Body of pancreas (tissue), 4 donors: Measurements from ENCODE around the gene POR. TPM values are rescaled to one million over a fixed set of nuclear protein-coding genes. Genes with fewer than 3 reads are reported as not detected.

ENCODE experiments used
- ATAC-seq: fragments of 150-250 bp; one replicate; pipeline ENCODE4 v1.9.1; 2016
- DNase-seq, 4 donors: peaks; one replicate each; pipeline ENCODE4 v3.0.0-alpha.2; 2019
- H3K27ac ChIP-seq, 4 donors: fragments of 200-600 bp; sonication (generic); 1 replicate in 3 of 4; 2 replicates in 1 of 4; pipeline versions ENCODE4 v1.5.1 to v1.6.1; 2016 to 2019; ENCODE audit warnings: mild to moderate bottlenecking in 1 of 4, mixed read lengths in 1 of 4, moderate library complexity in 1 of 4
- H3K27me3 ChIP-seq, 2 donors: fragments of 200-600 bp; sonication (generic); one replicate each; pipeline ENCODE4 v1.6.0; 2016; ENCODE audit warnings: mild to moderate bottlenecking in 1 of 2
- H3K36me3 ChIP-seq, 2 donors: fragments of 200-600 bp; sonication (generic); replicated peaks in 1 of 2; 2 replicates each; pipeline ENCODE4 v1.5.1; 2016; ENCODE audit warnings: low read depth in 2 of 2; ENCODE audit not compliant: insufficient read depth in 1 of 2
- H3K4me1 ChIP-seq: fragments of 200-600 bp; sonication (generic); one replicate; pipeline ENCODE4 v1.6.0; 2016
- H3K4me3 ChIP-seq, 2 donors: fragments of 200-600 bp; sonication (generic); 1 replicate in 1 of 2; 2 replicates in 1 of 2; pipeline ENCODE4 v1.5.1; 2016 to 2019
- H3K9me3 ChIP-seq, 3 donors: fragments of 200-600 bp; sonication (generic); 1 replicate in 2 of 3; 2 replicates in 1 of 3; pipeline ENCODE4 v1.5.1; 2016
- POLR2A ChIP-seq, 3 donors: fragments of 450-650 bp; IDR thresholded peaks; one replicate each; pipeline ENCODE4 v1.6.1; 2016; ENCODE audit warnings: antibody characterized with exemption in 3 of 3, mild to moderate bottlenecking in 2 of 3
- WGBS, 2 donors: methylation state at CpG; one replicate each; pipeline ENCODE4 v1.1.5; 2017; 5-methylcytosine and 5-hydroxymethylcytosine counted together
- intact Hi-C: fragments of 100-400 bp; cut with DNase I; formaldehyde crosslinking; loops from one replicate; pipeline ENCODE4 v1.15.1; 2023
- total RNA-seq, 2 donors: library from RNA; depleted of rRNA; stranded (reverse); fragments of >200 nt; gene quantifications; one replicate each; pipeline ENCODE4 v1.1.0, GENCODE V29; 2016
- TF ChIP-seq, protein P1 (sequence below), 7 experiments: fragments of 450-650 bp in 4 of 7; fragments of 200-600 bp in 3 of 7; sonication (generic) in 3 of 7; IDR thresholded peaks; one replicate each; pipeline ENCODE4 v1.5.1; 2016 to 2019; ENCODE audit warnings: antibody characterized with exemption in 7 of 7

The POR gene
- total RNA-seq, 2 donors from 2014 or later, result 54.2 to 118 TPM

DNA sequence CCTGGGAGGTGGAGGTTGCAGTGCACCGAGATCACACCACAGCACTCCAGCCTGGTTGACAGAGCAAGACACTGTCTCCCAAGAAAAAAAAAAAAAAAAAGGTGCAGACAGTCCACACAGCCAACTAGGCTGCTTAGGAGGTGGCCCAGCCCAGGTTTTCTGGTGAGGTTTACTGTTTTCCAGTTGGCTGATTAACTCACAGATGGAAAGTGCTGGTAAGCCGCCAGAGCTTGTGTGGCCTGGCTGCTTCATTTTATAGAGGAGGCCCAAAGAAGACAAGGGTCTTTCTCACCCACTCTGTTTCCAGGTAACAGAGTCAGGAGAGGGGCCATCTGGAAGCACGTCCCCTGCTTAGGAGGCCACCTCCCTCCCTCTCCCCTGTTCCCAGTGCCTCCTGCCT lies 29.9 kb upstream of the POR start:
- no peak for DNase-seq
- intact Hi-C loops, result no loop called here
- TF ChIP-seq, protein P1, sequence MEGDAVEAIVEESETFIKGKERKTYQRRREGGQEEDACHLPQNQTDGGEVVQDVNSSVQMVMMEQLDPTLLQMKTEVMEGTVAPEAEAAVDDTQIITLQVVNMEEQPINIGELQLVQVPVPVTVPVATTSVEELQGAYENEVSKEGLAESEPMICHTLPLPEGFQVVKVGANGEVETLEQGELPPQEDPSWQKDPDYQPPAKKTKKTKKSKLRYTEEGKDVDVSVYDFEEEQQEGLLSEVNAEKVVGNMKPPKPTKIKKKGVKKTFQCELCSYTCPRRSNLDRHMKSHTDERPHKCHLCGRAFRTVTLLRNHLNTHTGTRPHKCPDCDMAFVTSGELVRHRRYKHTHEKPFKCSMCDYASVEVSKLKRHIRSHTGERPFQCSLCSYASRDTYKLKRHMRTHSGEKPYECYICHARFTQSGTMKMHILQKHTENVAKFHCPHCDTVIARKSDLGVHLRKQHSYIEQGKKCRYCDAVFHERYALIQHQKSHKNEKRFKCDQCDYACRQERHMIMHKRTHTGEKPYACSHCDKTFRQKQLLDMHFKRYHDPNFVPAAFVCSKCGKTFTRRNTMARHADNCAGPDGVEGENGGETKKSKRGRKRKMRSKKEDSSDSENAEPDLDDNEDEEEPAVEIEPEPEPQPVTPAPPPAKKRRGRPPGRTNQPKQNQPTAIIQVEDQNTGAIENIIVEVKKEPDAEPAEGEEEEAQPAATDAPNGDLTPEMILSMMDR (IDR thresholded peaks at IDR 0.05), result no peak
- TF ChIP-seq POLR2A (IDR thresholded peaks at IDR 0.05), result no peak
- Histone ChIP-seq H3K4me3 (no peak overlapping the region), H3K9me3 (no peaks in the 10 kb centered on the region), H3K27ac (no peak overlapping the region), H3K36me3 (peaks cover 11 to 12% of the 10 kb centered on the region in 2 donors), H3K27me3 (no peaks in the 10 kb centered on the region), H3K4me1 (peaks cover 8% of the 10 kb centered on the region)
- ATAC-seq, result no peak
- WGBS, 2 donors, result 88 to 100% methylated on average over 3 of the region's 3 CpGs

DNA sequence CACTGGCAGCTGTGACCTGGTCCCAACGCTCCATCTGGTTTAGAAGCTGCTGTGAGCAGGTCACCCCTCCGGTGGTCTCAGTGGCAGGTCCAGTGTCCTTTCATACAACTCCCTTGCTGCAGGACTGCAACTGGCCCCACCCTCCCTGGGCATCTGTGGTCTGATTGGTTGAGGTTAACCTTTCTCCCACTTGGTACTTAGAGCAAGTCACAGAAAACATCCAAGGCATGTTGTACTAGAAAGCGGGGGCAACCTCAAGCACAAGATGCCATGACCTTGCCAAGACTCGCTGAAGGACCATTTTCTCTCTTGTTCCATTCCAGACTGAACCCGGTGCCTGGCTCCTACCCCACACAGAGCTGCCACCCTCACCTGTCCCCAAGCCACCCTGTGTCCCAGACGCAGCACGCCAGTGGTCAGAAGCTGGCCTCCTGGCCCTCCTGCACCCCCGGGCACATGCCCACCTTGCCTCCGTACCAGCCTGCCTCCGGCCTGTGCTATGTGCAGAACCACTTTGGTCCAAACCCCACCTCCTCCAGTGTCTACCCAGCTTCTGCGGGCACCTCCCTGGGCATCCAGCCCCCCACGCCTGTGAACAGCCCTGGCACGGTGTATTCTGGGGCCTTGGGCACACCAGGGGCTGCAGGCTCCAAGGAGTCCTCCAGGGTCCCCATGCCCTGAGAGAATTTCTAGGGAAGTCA lies 27.1 kb upstream of the POR start:
- TF ChIP-seq, protein P1 (IDR thresholded peaks at IDR 0.05), result no peak
- TF ChIP-seq POLR2A (IDR thresholded peaks at IDR 0.05), result no peak
- no peaks in the 10 kb centered on the region for H3K27me3 ChIP-seq
- peaks cover 7 to 9% of the 10 kb centered on the region in 2 donors for H3K36me3 ChIP-seq
- DNase-seq (no peak), ATAC-seq (no peak)
- intact Hi-C loops, result no loop called here
- H3K4me3 ChIP-seq, result no peak overlapping the region
- no peak overlapping the region for H3K27ac ChIP-seq
- no peaks in the 10 kb centered on the region for H3K9me3 ChIP-seq
- H3K4me1 ChIP-seq, result peaks cover 6% of the 10 kb centered on the region
- WGBS, 2 donors, result 94% methylated on average over 10 to 13 of the region's 13 CpGs

DNA sequence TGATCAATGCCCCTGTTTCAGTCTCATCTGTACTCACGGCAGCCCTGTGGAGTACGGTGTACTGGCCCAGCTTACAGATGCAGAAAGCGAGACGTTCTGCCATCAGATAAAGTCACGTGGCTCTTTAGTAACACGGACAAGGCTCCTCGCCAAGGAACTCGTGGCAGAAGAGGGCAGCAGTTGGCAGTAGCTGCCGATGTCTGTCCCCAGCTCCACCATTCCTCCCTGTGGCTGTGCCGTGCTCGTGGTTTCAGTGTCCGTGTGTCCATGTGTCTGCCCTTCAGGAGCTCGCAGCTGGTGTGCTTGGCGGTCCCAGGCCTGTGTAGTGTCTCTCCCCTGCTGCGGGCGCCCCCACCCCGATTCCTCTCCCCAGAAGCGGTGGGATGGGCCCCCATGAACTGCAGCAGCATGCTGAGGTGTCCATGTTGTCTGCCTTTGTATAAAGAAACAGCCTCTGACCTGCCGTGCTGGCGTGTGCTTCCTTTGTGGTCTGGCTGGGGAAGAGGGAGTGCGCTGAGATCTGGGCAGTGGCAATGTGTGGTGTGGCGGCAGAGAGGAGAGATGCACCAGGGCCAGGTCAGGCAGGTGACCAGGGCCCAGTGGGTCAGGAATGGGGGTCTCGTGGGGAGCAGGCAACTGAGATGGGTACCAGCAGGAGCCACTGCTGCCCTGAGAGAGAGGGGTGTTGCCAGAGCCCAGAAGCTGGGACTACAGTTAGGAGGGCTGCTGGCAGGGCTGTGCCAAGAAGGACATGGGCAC lies 26.3 kb upstream of the POR start:
- no peaks in the 10 kb centered on the region for H3K27me3 ChIP-seq
- no peaks in the 10 kb centered on the region for H3K9me3 ChIP-seq
- peaks cover 6% of the 10 kb centered on the region for H3K4me1 ChIP-seq
- ATAC-seq (no peak), DNase-seq (no peak)
- no peak overlapping the region for H3K4me3 ChIP-seq
- H3K27ac ChIP-seq, result no peak overlapping the region
- intact Hi-C loops, result no loop called here
- TF ChIP-seq POLR2A (IDR thresholded peaks at IDR 0.05), result no peak
- TF ChIP-seq, protein P1 (IDR thresholded peaks at IDR 0.05), result no peak
- 81% methylated on average over 19 to 23 of the region's 23 CpGs for WGBS, 2 donors
- peaks cover 5 to 7% of the 10 kb centered on the region in 2 donors for H3K36me3 ChIP-seq

DNA sequence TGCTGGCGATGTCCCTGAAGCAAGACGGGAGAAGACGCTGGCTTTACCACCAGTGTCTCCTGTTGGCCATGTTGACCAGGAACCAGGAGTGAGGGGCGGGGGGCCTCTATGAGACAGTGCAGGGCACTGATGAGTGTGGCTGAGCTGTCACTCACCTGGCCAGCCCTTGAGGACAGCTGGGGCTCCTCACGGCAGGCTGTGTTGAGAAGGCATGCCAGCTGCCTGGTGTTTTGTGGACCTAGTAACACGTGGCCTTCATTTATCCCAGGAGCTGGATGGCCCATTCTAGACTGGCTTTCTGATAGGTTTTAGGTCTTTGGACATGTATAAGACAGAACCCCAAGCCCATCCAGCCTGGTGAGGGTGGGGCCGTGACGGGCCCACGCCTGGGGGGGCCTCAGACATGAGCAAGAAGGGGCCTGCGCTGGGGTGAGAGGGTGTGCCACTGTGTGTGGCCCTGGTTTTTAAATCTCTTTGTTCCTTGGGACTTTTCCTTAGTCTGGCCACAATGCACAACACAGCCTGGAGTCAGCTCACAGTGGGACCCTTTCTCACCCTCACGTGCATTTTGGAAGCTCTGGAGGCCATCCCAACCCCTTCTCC lies 25.6 kb upstream of the POR start:
- intact Hi-C loops, result no loop called here
- DNase-seq (no peak), ATAC-seq (no peak)
- no peak overlapping the region for H3K4me3 ChIP-seq
- H3K27me3 ChIP-seq, result no peaks in the 10 kb centered on the region
- H3K36me3 ChIP-seq, result peaks cover 3 to 5% of the 10 kb centered on the region in 2 donors
- no peak overlapping the region for H3K27ac ChIP-seq
- TF ChIP-seq POLR2A (IDR thresholded peaks at IDR 0.05), result no peak
- TF ChIP-seq, protein P1 (IDR thresholded peaks at IDR 0.05), result no peak
- WGBS, 2 donors, result 83 to 93% methylated on average over 10 of the region's 11 CpGs
- H3K9me3 ChIP-seq, result no peaks in the 10 kb centered on the region
- H3K4me1 ChIP-seq, result peaks cover 6% of the 10 kb centered on the region
